Right renal pelvis (tissue), 4 donors: Measurements from ENCODE around the gene BET1L. TPM values are rescaled to one million over a fixed set of nuclear protein-coding genes. Genes with fewer than 3 reads are reported as not detected.
"Not testable (repeated sequence)": the region's sequence is repeated elsewhere in the genome, so short reads cannot be mapped to it uniquely, and the experiment has no call there.

ENCODE experiments used
- DNase-seq, 4 donors: peaks; one replicate each; pipeline ENCODE4 v3.0.0-alpha.2; 2013; ENCODE audit warnings: low read depth in 4 of 4, low spot score in 3 of 4, missing footprints in 1 of 4
- polyA plus RNA-seq, 4 donors: library from polyadenylated mRNA; unstranded; fragments of 120-200 nt; gene quantifications; one replicate each; pipeline ENCODE4 v1.2.1, GENCODE V29; 2013; ENCODE audit not compliant: insufficient read length in 4 of 4

BET1L gene
- polyA plus RNA-seq: 10 to 100 TPM; 44.5 to 49.5 (median 47.1) TPM

- DNase-seq: peak; percentile 88 to 93 (median 90)
Measured at GRCh38 chr11:207208-207862, at the start of gene BET1L, which contains the start of gene RIC8A. Gene BET1L, minus strand, starts transcription at chr11:207399. Its CDS starts 78 bp downstream, at chr11:207321. Gene RIC8A, plus strand, starts transcription at chr11:207708. Its CDS starts 1,147 bp downstream, at chr11:208855.

- no peak for DNase-seq
Measured at GRCh38 chr11:255816-256215, 48.6 kb upstream of the BET1L start.

GRCh38 chr11:255176-255575, 48.0 kb upstream of the BET1L start:
- no peak for DNase-seq

- no peak for DNase-seq
Measured at GRCh38 chr11:253886-254270, 46.7 kb upstream of the BET1L start.

- DNase-seq: no peak
Measured at GRCh38 chr11:253160-253885, 46.1 kb upstream of the BET1L start.

GRCh38 chr11:252666-253065, 45.5 kb upstream of the BET1L start:
- no peak for DNase-seq

GRCh38 chr11:251550-251949, 44.4 kb upstream of the BET1L start:
- no peak for DNase-seq

GRCh38 chr11:250740-251299, 43.6 kb upstream of the BET1L start:
- no peak for DNase-seq

- DNase-seq: no peak
Measured at GRCh38 chr11:250274-250673, 43.1 kb upstream of the BET1L start.

- DNase-seq: no peak
Measured at GRCh38 chr11:249062-249461, 41.9 kb upstream of the BET1L start.

- DNase-seq: no peak
Measured at GRCh38 chr11:244376-244775, 37.2 kb upstream of the BET1L start.

GRCh38 chr11:241634-242033, 34.4 kb upstream of the BET1L start:
- no peak for DNase-seq

- no peak for DNase-seq
Measured at GRCh38 chr11:240315-240714, 33.1 kb upstream of the BET1L start.

- DNase-seq: not testable (repeated sequence)
Measured at GRCh38 chr11:238346-238745, 31.1 kb upstream of the BET1L start.

GRCh38 chr11:236774-237767, 29.9 kb upstream of the BET1L start, which contains the start of gene PSMD13:
Gene PSMD13, plus strand, starts transcription at chr11:236976. Its CDS starts 74 bp downstream, at chr11:237050.
- DNase-seq: peak; percentile 67 to 82 (median 72)

GRCh38 chr11:235997-236773, 29.0 kb upstream of the BET1L start, which contains the start of gene SIRT3:
Gene SIRT3, minus strand, starts transcription at chr11:236342. Its CDS starts 14 bp downstream, at chr11:236328.
- DNase-seq: peak; percentile 55 to 67 (median 65)

- DNase-seq: peak in 2 of 4 donors; percentile 25
Measured at GRCh38 chr11:235609-235996, 28.4 kb upstream of the BET1L start.

- no peak for DNase-seq
Measured at GRCh38 chr11:235180-235579, 28.0 kb upstream of the BET1L start.

- DNase-seq: no peak
Measured at GRCh38 chr11:232783-233565, 25.8 kb upstream of the BET1L start.
